Measurements from ENCODE around the gene NPBWR2.

Gene NPBWR2

GRCh38 chr20:64072498-64073063 is 34.8 kb downstream of the NPBWR2 start:
- DNase-seq (ENCODE audit: low read depth in 2 of 2): no peak

- DNase-seq (ENCODE audit: low read depth in 2 of 2): no peak
Observed at GRCh38 chr20:64071341-64072332, 35.7 kb downstream of the NPBWR2 start.

GRCh38 chr20:64070244-64070993 is 36.9 kb downstream of the NPBWR2 start:
- DNase-seq (ENCODE audit: low read depth in 2 of 2): no peak

GRCh38 chr20:64069614-64070243 is 37.6 kb downstream of the NPBWR2 start:
- no peak for DNase-seq (ENCODE audit: low read depth in 2 of 2)

GRCh38 chr20:64069209-64069613 is 38.2 kb downstream of the NPBWR2 start:
- DNase-seq (ENCODE audit: low read depth in 2 of 2): no peak

- DNase-seq (ENCODE audit: low read depth in 2 of 2): no peak
Observed at GRCh38 chr20:64068386-64069208, 38.8 kb downstream of the NPBWR2 start.

- no peak for DNase-seq (ENCODE audit: low read depth in 2 of 2)
Observed at GRCh38 chr20:64067733-64068307, 39.5 kb downstream of the NPBWR2 start.

GRCh38 chr20:64067005-64067632 is 40.2 kb downstream of the NPBWR2 start:
- DNase-seq (ENCODE audit: low read depth in 2 of 2): no peak

- DNase-seq (ENCODE audit: low read depth in 2 of 2): peak; percentile 48 to 61
Observed at GRCh38 chr20:64065974-64066343, 41.4 kb downstream of the NPBWR2 start.

- no peak for DNase-seq (ENCODE audit: low read depth in 2 of 2)
Observed at GRCh38 chr20:64065062-64065973, 42.0 kb downstream of the NPBWR2 start.

GRCh38 chr20:64064145-64064698 is 43.1 kb downstream of the NPBWR2 start:
- DNase-seq (ENCODE audit: low read depth in 2 of 2): no peak

GRCh38 chr20:64063389-64064144 is 43.8 kb downstream of the NPBWR2 start:
- peak in 1 of 2 donors; percentile 51 for DNase-seq (ENCODE audit: low read depth in 2 of 2)

GRCh38 chr20:64062596-64063388 is 44.6 kb downstream of the NPBWR2 start, which contains the start of gene TCEA2:
Gene TCEA2, plus strand, starts transcription at chr20:64063198. Its CDS starts 115 bp downstream, at chr20:64063313.
- DNase-seq (ENCODE audit: low read depth in 2 of 2): peak; percentile 87 to 95

GRCh38 chr20:64062276-64062595 is 45.1 kb downstream of the NPBWR2 start:
- DNase-seq (ENCODE audit: low read depth in 2 of 2): no peak

GRCh38 chr20:64058536-64058935 is 48.8 kb downstream of the NPBWR2 start:
- DNase-seq (ENCODE audit: low read depth in 2 of 2): no peak

- peak; percentile 68 to 86 for DNase-seq (ENCODE audit: low read depth in 2 of 2)
Observed at GRCh38 chr20:64057628-64058498, 49.5 kb downstream of the NPBWR2 start.
